ENCODE data around the gene EIF4ENIF1.
"Not testable (repeated sequence)": the region's sequence is repeated elsewhere in the genome, so short reads cannot be mapped to it uniquely, and the experiment has no call there.

Gene EIF4ENIF1

GRCh38 chr22:31492151-31492550 lies 2.5 kb upstream of the EIF4ENIF1 start:
- Histone ChIP-seq H3K9me3 (ENCODE audit: insufficient read depth, low read length) (no peaks in the 10 kb centered on the region), H3K36me3 (ENCODE audit: insufficient read depth, insufficient read length, low read length) (peaks cover 16% of the 10 kb centered on the region), H3K4me3 (ENCODE audit: insufficient read length, low read depth) (no peak overlapping the region), H3K9ac (ENCODE audit: insufficient read length, low read depth) (no peak overlapping the region), H3K27me3 (ENCODE audit: insufficient read depth, insufficient read length) (peaks cover 6% of the 10 kb centered on the region), H3K4me1 (ENCODE audit: insufficient read depth, insufficient read length) (no peaks in the 10 kb centered on the region)
- no peak for DNase-seq (ENCODE audit: low read depth, low spot score)
- TF ChIP-seq SUZ12 (IDR thresholded peaks at IDR 0.05; ENCODE audit: extremely low read depth, insufficient read depth, insufficient read length) (no peak), ZNF274 (IDR thresholded peaks at IDR 0.05; ENCODE audit: low read depth, low read length) (no peak), YY1 (IDR thresholded peaks at IDR 0.05; ENCODE audit: insufficient read depth, insufficient read length) (no peak)

GRCh38 chr22:31491218-31491962 lies 1.7 kb upstream of the EIF4ENIF1 start:
- Histone ChIP-seq H3K9me3 (ENCODE audit: insufficient read depth, low read length) (no peaks in the 10 kb centered on the region), H3K4me3 (ENCODE audit: insufficient read length, low read depth) (no peak overlapping the region), H3K36me3 (ENCODE audit: insufficient read depth, insufficient read length, low read length) (peaks cover 23% of the 10 kb centered on the region), H3K4me1 (ENCODE audit: insufficient read depth, insufficient read length) (no peaks in the 10 kb centered on the region), H3K27me3 (ENCODE audit: insufficient read depth, insufficient read length) (no peaks in the 10 kb centered on the region), H3K9ac (ENCODE audit: insufficient read length, low read depth) (no peak overlapping the region)
- no peak for DNase-seq (ENCODE audit: low read depth, low spot score)
- TF ChIP-seq YY1 (IDR thresholded peaks at IDR 0.05; ENCODE audit: insufficient read depth, insufficient read length) (no peak), ZNF274 (IDR thresholded peaks at IDR 0.05; ENCODE audit: low read depth, low read length) (no peak), SUZ12 (IDR thresholded peaks at IDR 0.05; ENCODE audit: extremely low read depth, insufficient read depth, insufficient read length) (no peak)

- H3K4me3 ChIP-seq (ENCODE audit: insufficient read length, low read depth): peak overlapping the region; percentile 91
- H3K27me3 ChIP-seq (ENCODE audit: insufficient read depth, insufficient read length): no peaks in the 10 kb centered on the region
- no peaks in the 10 kb centered on the region for H3K4me1 ChIP-seq (ENCODE audit: insufficient read depth, insufficient read length)
- no peaks in the 10 kb centered on the region for H3K9me3 ChIP-seq (ENCODE audit: insufficient read depth, low read length)
- peaks cover 23% of the 10 kb centered on the region for H3K36me3 ChIP-seq (ENCODE audit: insufficient read depth, insufficient read length, low read length)
- no peak for TF ChIP-seq ZNF274 (IDR thresholded peaks at IDR 0.05; ENCODE audit: low read depth, low read length)
- TF ChIP-seq YY1 (IDR thresholded peaks at IDR 0.05; ENCODE audit: insufficient read depth, insufficient read length): no peak
- peak overlapping the region; percentile 92 for H3K9ac ChIP-seq (ENCODE audit: insufficient read length, low read depth)
- no peak for DNase-seq (ENCODE audit: low read depth, low spot score)
Measured at GRCh38 chr22:31490496-31490925, 869 bp upstream of the EIF4ENIF1 start.

GRCh38 chr22:31488988-31489617 lies 539 bp downstream of the EIF4ENIF1 start:
- no peak for TF ChIP-seq YY1 (IDR thresholded peaks at IDR 0.05; ENCODE audit: insufficient read depth, insufficient read length)
- no peak for TF ChIP-seq ZNF274 (IDR thresholded peaks at IDR 0.05; ENCODE audit: low read depth, low read length)
- no peak for TF ChIP-seq SUZ12 (IDR thresholded peaks at IDR 0.05; ENCODE audit: extremely low read depth, insufficient read depth, insufficient read length)
- Histone ChIP-seq H3K4me1 (ENCODE audit: insufficient read depth, insufficient read length) (no peaks in the 10 kb centered on the region), H3K9ac (ENCODE audit: insufficient read length, low read depth) (peak overlapping the region; percentile 77), H3K4me3 (ENCODE audit: insufficient read length, low read depth) (peak overlapping the region; percentile 64), H3K9me3 (ENCODE audit: insufficient read depth, low read length) (no peaks in the 10 kb centered on the region), H3K36me3 (ENCODE audit: insufficient read depth, insufficient read length, low read length) (peaks cover 30% of the 10 kb centered on the region), H3K27me3 (ENCODE audit: insufficient read depth, insufficient read length) (no peaks in the 10 kb centered on the region)
- DNase-seq (ENCODE audit: low read depth, low spot score): no peak

- DNase-seq (ENCODE audit: low read depth, low spot score): no peak
- Histone ChIP-seq H3K36me3 (ENCODE audit: insufficient read depth, insufficient read length, low read length) (peaks cover 36% of the 10 kb centered on the region), H3K27me3 (ENCODE audit: insufficient read depth, insufficient read length) (no peaks in the 10 kb centered on the region), H3K9ac (ENCODE audit: insufficient read length, low read depth) (peak overlapping the region; percentile 77), H3K4me3 (ENCODE audit: insufficient read length, low read depth) (peak overlapping the region; percentile 64), H3K4me1 (ENCODE audit: insufficient read depth, insufficient read length) (no peaks in the 10 kb centered on the region), H3K9me3 (ENCODE audit: insufficient read depth, low read length) (no peaks in the 10 kb centered on the region)
- TF ChIP-seq YY1 (IDR thresholded peaks at IDR 0.05; ENCODE audit: insufficient read depth, insufficient read length) (no peak), SUZ12 (IDR thresholded peaks at IDR 0.05; ENCODE audit: extremely low read depth, insufficient read depth, insufficient read length) (no peak), ZNF274 (IDR thresholded peaks at IDR 0.05; ENCODE audit: low read depth, low read length) (no peak)
Measured at GRCh38 chr22:31488346-31488883, 1.2 kb downstream of the EIF4ENIF1 start.

GRCh38 chr22:31486951-31487350 lies 2.7 kb downstream of the EIF4ENIF1 start:
- H3K36me3 ChIP-seq (ENCODE audit: insufficient read depth, insufficient read length, low read length): peaks cover 42% of the 10 kb centered on the region
- no peak overlapping the region for H3K9ac ChIP-seq (ENCODE audit: insufficient read length, low read depth)
- no peak for DNase-seq (ENCODE audit: low read depth, low spot score)
- no peaks in the 10 kb centered on the region for H3K27me3 ChIP-seq (ENCODE audit: insufficient read depth, insufficient read length)
- no peak overlapping the region for H3K4me3 ChIP-seq (ENCODE audit: insufficient read length, low read depth)
- no peaks in the 10 kb centered on the region for H3K9me3 ChIP-seq (ENCODE audit: insufficient read depth, low read length)
- H3K4me1 ChIP-seq (ENCODE audit: insufficient read depth, insufficient read length): no peaks in the 10 kb centered on the region
- TF ChIP-seq YY1 (IDR thresholded peaks at IDR 0.05; ENCODE audit: insufficient read depth, insufficient read length) (no peak), ZNF274 (IDR thresholded peaks at IDR 0.05; ENCODE audit: low read depth, low read length) (no peak), SUZ12 (IDR thresholded peaks at IDR 0.05; ENCODE audit: extremely low read depth, insufficient read depth, insufficient read length) (no peak)

- H3K9ac ChIP-seq (ENCODE audit: insufficient read length, low read depth); H3K4me1 ChIP-seq (ENCODE audit: insufficient read depth, insufficient read length); H3K27me3 ChIP-seq (ENCODE audit: insufficient read depth, insufficient read length); H3K4me3 ChIP-seq (ENCODE audit: insufficient read length, low read depth); H3K9me3 ChIP-seq (ENCODE audit: insufficient read depth, low read length); DNase-seq (ENCODE audit: low read depth, low spot score): not testable (repeated sequence)
- peaks cover 46% of the 10 kb centered on the region for H3K36me3 ChIP-seq (ENCODE audit: insufficient read depth, insufficient read length, low read length)
Measured at GRCh38 chr22:31486369-31486768, 3.3 kb downstream of the EIF4ENIF1 start.

GRCh38 chr22:31482470-31482869 lies 7.2 kb downstream of the EIF4ENIF1 start:
- H3K36me3 ChIP-seq (ENCODE audit: insufficient read depth, insufficient read length, low read length): peaks cover 59% of the 10 kb centered on the region
- DNase-seq (ENCODE audit: low read depth, low spot score); H3K9me3 ChIP-seq (ENCODE audit: insufficient read depth, low read length); H3K4me1 ChIP-seq (ENCODE audit: insufficient read depth, insufficient read length); H3K27me3 ChIP-seq (ENCODE audit: insufficient read depth, insufficient read length); H3K9ac ChIP-seq (ENCODE audit: insufficient read length, low read depth); H3K4me3 ChIP-seq (ENCODE audit: insufficient read length, low read depth): not testable (repeated sequence)

Measured in NT2/D1 (cell line).